Trophoblast cell (in vitro differentiated cells and primary cell): ENCODE measurements around the gene LGALS9C.
"Not testable (repeated sequence)": the region's sequence is repeated elsewhere in the genome, so short reads cannot be mapped to it uniquely, and the experiment has no call there.

Experiments used
- DNase-seq, 2 donors: peaks; one replicate each; pipeline ENCODE4 v3.0.0-alpha.2; 2016
- H2AFZ ChIP-seq: 2 replicates; pipeline ENCODE4 v1.6.1; 2013; ENCODE audit warnings: low read length, moderate library complexity, mild to moderate bottlenecking; ENCODE audit not compliant: insufficient read depth, poor library complexity
- H2AK5ac ChIP-seq: 2 replicates; pipeline ENCODE4 v1.6.1; 2013; ENCODE audit warnings: mild to moderate bottlenecking, low read length
- H2BK120ac ChIP-seq: 2 replicates; pipeline ENCODE4 v1.6.1; 2013; ENCODE audit warnings: low read length, mild to moderate bottlenecking, moderate library complexity; ENCODE audit not compliant: insufficient read depth, poor library complexity
- H2BK12ac ChIP-seq: 2 replicates; pipeline ENCODE4 v1.6.1; 2013; ENCODE audit warnings: mild to moderate bottlenecking, low read length, moderate library complexity
- H2BK5ac ChIP-seq: 2 replicates; pipeline ENCODE4 v1.6.1; 2013; ENCODE audit warnings: low read length, low read depth, moderate library complexity, mild to moderate bottlenecking; ENCODE audit not compliant: poor library complexity
- H3K14ac ChIP-seq: 2 replicates; pipeline ENCODE4 v1.6.1; 2013; ENCODE audit warnings: mild to moderate bottlenecking, low read length
- H3K18ac ChIP-seq: 2 replicates; pipeline ENCODE4 v1.6.1; 2013; ENCODE audit warnings: mild to moderate bottlenecking, low read length
- H3K23ac ChIP-seq: 2 replicates; pipeline ENCODE4 v1.6.1; 2013; ENCODE audit warnings: low read length
- H3K27ac ChIP-seq: 2 replicates; pipeline ENCODE4 v1.5.1; 2013; ENCODE audit warnings: low read depth, mild to moderate bottlenecking, inconsistent platforms, low read length, moderate library complexity
- H3K27me3 ChIP-seq: 2 replicates; pipeline ENCODE4 v1.6.1; 2013; ENCODE audit warnings: inconsistent platforms, mild to moderate bottlenecking, low read length, moderate library complexity; ENCODE audit not compliant: insufficient read depth
- H3K36me3 ChIP-seq, 2 experiments: 1 replicate in 1 of 2; 2 replicates in 1 of 2; pipeline ENCODE4 v1.6.1; 2013; ENCODE audit warnings: low read length in 2 of 2, mild to moderate bottlenecking in 2 of 2, moderate library complexity in 1 of 2; ENCODE audit not compliant: insufficient read depth in 2 of 2, control insufficient read depth in 1 of 2
- H3K4ac ChIP-seq: 2 replicates; pipeline ENCODE4 v1.6.1; 2013; ENCODE audit warnings: low read depth, mild to moderate bottlenecking, low read length, moderate library complexity
- H3K4me1 ChIP-seq, 2 experiments: 1 replicate in 1 of 2; 2 replicates in 1 of 2; pipeline ENCODE4 v1.6.1; 2013; ENCODE audit warnings: low read length in 2 of 2, mild to moderate bottlenecking in 2 of 2, moderate library complexity in 1 of 2; ENCODE audit not compliant: insufficient read depth in 2 of 2, control insufficient read depth in 1 of 2
- H3K4me2 ChIP-seq: 2 replicates; pipeline ENCODE4 v1.6.1; 2013; ENCODE audit warnings: inconsistent platforms, mild to moderate bottlenecking, low read length, moderate library complexity
- H3K4me3 ChIP-seq: 2 replicates; pipeline ENCODE4 v1.5.1; 2013; ENCODE audit warnings: mild to moderate bottlenecking, low read depth, low read length, inconsistent platforms
- H3K79me1 ChIP-seq: one replicate; pipeline ENCODE4 v1.6.1; 2013; ENCODE audit warnings: low read length
- H3K79me2 ChIP-seq: 2 replicates; pipeline ENCODE4 v1.6.1; 2013; ENCODE audit warnings: low read length, mild to moderate bottlenecking; ENCODE audit not compliant: control insufficient read depth, insufficient read depth, poor library complexity
- H3K9ac ChIP-seq: 2 replicates; pipeline ENCODE4 v1.6.1; 2013; ENCODE audit warnings: mild to moderate bottlenecking, low read length
- H3K9me3 ChIP-seq: 2 replicates; pipeline ENCODE4 v1.6.1; 2013; ENCODE audit warnings: low read depth, mild to moderate bottlenecking, control low read depth, inconsistent platforms, low read length; ENCODE audit not compliant: insufficient read depth
- H4K12ac ChIP-seq: 2 replicates; pipeline ENCODE4 v1.6.1; 2013; ENCODE audit warnings: low read depth, mild to moderate bottlenecking, low read length, moderate library complexity
- H4K8ac ChIP-seq: 2 replicates; pipeline ENCODE4 v1.6.1; 2013; ENCODE audit warnings: low read depth, mild to moderate bottlenecking, low read length, moderate library complexity
- H4K91ac ChIP-seq: one replicate; pipeline ENCODE4 v1.6.1; 2013; ENCODE audit warnings: low read depth, mild to moderate bottlenecking, low read length, moderate library complexity
- WGBS: extraction: QIAGEN DNeasy Blood & Tissue Kit; methylation state at CpG from one replicate; pipeline ENCODE4 v1.1.7; 2013; ENCODE audit warnings: missing lambda C conversion rate; ENCODE audit not compliant: insufficient read length, insufficient coverage; ENCODE audit errors: extremely low coverage; 5-methylcytosine and 5-hydroxymethylcytosine counted together

Gene LGALS9C

DNA sequence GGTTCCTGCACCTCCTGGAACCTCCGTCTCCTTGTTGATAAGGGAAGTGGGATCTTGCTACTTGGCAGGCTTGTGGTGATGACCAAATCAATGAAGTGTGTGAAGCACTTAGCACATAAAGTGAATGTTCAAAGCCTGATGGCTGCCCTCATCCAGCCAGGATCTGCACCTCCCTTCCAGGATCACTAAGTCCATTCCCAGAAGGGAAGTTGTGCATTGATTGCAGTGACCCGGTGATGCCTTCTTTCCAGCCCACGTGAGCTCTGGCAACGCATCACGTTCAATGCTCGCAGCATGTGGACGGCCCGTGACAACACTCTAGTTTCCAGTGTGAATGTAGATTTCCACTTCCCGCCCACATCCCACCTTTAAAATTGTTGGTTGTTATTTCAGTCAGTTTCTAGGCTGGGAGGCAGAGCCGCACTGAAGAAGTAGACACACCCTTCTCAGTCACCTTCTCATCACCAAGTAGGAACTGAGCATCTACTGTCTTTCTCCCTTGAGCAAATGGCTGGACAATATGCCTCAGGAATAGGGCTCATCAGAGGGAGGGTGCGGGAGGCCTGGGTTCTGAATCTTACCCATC lies 6.2 kb upstream of the LGALS9C start:
- not testable (repeated sequence) for H4K91ac ChIP-seq, H3K79me2 ChIP-seq, H3K18ac ChIP-seq, H3K27me3 ChIP-seq, H2AK5ac ChIP-seq, H4K8ac ChIP-seq, H2BK5ac ChIP-seq, H3K4ac ChIP-seq, H3K9ac ChIP-seq, H3K4me1 ChIP-seq, H4K12ac ChIP-seq, H3K23ac ChIP-seq, H3K4me3 ChIP-seq, H3K9me3 ChIP-seq, H3K36me3 ChIP-seq, H2BK12ac ChIP-seq, H2BK120ac ChIP-seq, H2AFZ ChIP-seq, H3K14ac ChIP-seq, H3K4me2 ChIP-seq, H3K79me1 ChIP-seq, H3K27ac ChIP-seq, DNase-seq
- WGBS: no CpG with 5 or more reads among the region's 11 CpGs

DNA sequence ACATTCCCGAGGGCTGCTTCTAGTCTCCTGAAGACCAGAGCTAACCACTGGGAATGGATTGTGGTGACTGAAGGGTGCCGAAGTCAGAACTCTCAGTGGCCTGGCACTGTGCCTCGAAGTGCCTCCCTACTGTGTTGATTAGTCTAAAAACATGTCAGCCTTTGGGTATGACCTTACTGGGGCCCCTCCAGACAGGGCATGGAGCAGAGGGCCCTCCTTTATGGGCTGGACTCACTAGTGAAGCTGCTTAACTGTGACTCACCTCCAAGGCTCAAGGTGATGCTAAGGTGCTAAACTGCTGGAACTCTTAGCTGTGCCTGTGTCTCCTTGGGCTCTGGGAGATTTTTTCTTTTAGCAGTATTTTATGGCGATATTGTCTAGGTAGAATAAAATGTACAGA lies 2.6 kb upstream of the LGALS9C start:
- H3K18ac ChIP-seq, H2BK5ac ChIP-seq, H3K4ac ChIP-seq, H3K27me3 ChIP-seq, H4K12ac ChIP-seq, H3K36me3 ChIP-seq, H2BK12ac ChIP-seq, DNase-seq, H3K4me2 ChIP-seq, H3K79me1 ChIP-seq, H3K23ac ChIP-seq, H2AFZ ChIP-seq, H3K14ac ChIP-seq, H3K79me2 ChIP-seq, H4K8ac ChIP-seq, H2AK5ac ChIP-seq, H4K91ac ChIP-seq, H3K9ac ChIP-seq, H3K4me1 ChIP-seq, H3K4me3 ChIP-seq, H3K9me3 ChIP-seq, H2BK120ac ChIP-seq, H3K27ac ChIP-seq: not testable (repeated sequence)
- no CpG with 5 or more reads among the region's 4 CpGs for WGBS

DNA sequence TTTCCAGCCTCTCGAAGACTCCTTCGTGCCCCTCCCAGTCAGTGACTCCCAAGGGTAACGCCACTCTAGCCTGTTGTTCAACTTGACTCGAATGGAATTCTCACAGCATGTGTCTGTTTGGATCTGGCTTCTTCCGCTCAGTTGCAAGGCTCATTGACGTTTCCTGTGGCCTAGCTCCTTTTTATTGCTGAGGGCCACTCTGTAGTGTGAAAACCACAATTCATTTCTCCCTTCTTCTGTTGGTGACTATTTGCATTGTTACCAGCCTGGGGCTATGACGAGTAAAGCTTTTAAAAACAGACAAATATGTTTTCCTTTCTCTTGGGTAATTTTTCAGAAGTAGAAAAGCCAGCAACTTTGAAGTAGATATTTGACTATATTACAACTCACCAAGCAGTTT lies 1.8 kb upstream of the LGALS9C start:
- no CpG with 5 or more reads among the region's 7 CpGs for WGBS
- not testable (repeated sequence) for H2AK5ac ChIP-seq, H3K4ac ChIP-seq, H3K23ac ChIP-seq, H4K8ac ChIP-seq, H3K4me1 ChIP-seq, H4K91ac ChIP-seq, H3K4me2 ChIP-seq, H3K9ac ChIP-seq, H3K18ac ChIP-seq, H3K9me3 ChIP-seq, H3K27ac ChIP-seq, DNase-seq, H2AFZ ChIP-seq, H4K12ac ChIP-seq, H3K27me3 ChIP-seq, H3K36me3 ChIP-seq, H2BK5ac ChIP-seq, H2BK120ac ChIP-seq, H3K79me2 ChIP-seq, H3K79me1 ChIP-seq, H3K4me3 ChIP-seq, H3K14ac ChIP-seq, H2BK12ac ChIP-seq

DNA sequence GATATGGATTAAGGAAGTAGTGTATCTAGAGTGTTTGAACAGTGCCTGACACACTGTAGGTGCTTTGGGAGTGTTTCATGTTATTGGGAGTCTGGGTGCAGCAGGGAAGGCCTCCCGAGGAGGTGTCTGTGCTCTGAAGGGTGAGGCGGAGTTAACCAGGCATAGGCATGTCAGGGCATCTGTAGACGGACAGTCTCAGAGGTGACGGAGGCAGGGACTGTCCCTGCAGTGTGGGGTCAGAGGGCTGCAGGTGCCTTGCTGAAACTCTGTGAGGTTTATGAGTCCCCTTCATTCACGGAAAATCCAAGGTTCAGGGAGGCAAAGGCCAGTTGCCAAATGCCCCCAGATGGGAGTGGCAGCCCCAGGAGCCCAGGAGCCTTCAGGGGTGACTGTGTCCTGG lies 778 bp downstream of the LGALS9C start:
- not testable (repeated sequence) for H4K12ac ChIP-seq, DNase-seq, H3K36me3 ChIP-seq, H3K27me3 ChIP-seq, H3K4me3 ChIP-seq, H2AK5ac ChIP-seq, H2BK12ac ChIP-seq, H3K79me1 ChIP-seq, H3K4ac ChIP-seq, H3K4me1 ChIP-seq, H3K18ac ChIP-seq, H2BK120ac ChIP-seq, H3K79me2 ChIP-seq, H2BK5ac ChIP-seq, H3K23ac ChIP-seq, H3K27ac ChIP-seq, H3K4me2 ChIP-seq, H3K9ac ChIP-seq, H4K8ac ChIP-seq, H3K9me3 ChIP-seq, H2AFZ ChIP-seq, H4K91ac ChIP-seq, H3K14ac ChIP-seq
- no CpG with 5 or more reads among the region's 5 CpGs for WGBS
